Glutamatergic neuron (in vitro differentiated cells): Measurements from ENCODE around the gene SHB. TPM values are rescaled to one million over a fixed set of nuclear protein-coding genes. Genes with fewer than 3 reads are reported as not detected.
A peak's percentile ranks its signal among the peaks of the same experiment; 100 is the strongest.
"Not testable (repeated sequence)": the region's sequence is repeated elsewhere in the genome, so short reads cannot be mapped to it uniquely, and the experiment has no call there.

Experiments
- DNase-seq: peaks from one replicate; pipeline ENCODE4 v3.0.0; 2022
- H3K27ac Mint-ChIP-seq: one replicate; pipeline ENCODE4 v1.8.0; 2020; ENCODE audit warnings: mild to moderate bottlenecking, mixed read lengths, inconsistent platforms; ENCODE audit not compliant: unreplicated experiment
- H3K27me3 Mint-ChIP-seq: one replicate; pipeline ENCODE4 v1.8.0; 2020; ENCODE audit warnings: mild to moderate bottlenecking, moderate library complexity, mixed read lengths, inconsistent platforms; ENCODE audit not compliant: unreplicated experiment
- H3K36me3 Mint-ChIP-seq: one replicate; pipeline ENCODE4 v1.8.0; 2020; ENCODE audit warnings: mild to moderate bottlenecking, mixed read lengths, inconsistent platforms; ENCODE audit not compliant: unreplicated experiment
- H3K4me1 Mint-ChIP-seq: one replicate; pipeline ENCODE4 v1.8.0; 2020; ENCODE audit warnings: mild to moderate bottlenecking, low read depth, mixed read lengths, inconsistent platforms; ENCODE audit not compliant: unreplicated experiment
- H3K4me3 Mint-ChIP-seq: one replicate; pipeline ENCODE4 v1.8.0; 2020; ENCODE audit warnings: mild to moderate bottlenecking, mixed read lengths, inconsistent platforms; ENCODE audit not compliant: unreplicated experiment
- H3K9me3 Mint-ChIP-seq: one replicate; pipeline ENCODE4 v1.8.0; 2020; ENCODE audit warnings: mild to moderate bottlenecking, moderate library complexity, mixed read lengths, inconsistent platforms; ENCODE audit not compliant: unreplicated experiment
- CTCF ChIP-seq: fragments of 200-600 bp; sonication (generic); IDR thresholded peaks from one replicate; pipeline ENCODE4 v1.5.0; 2021; ENCODE audit not compliant: partially characterized antibody, unreplicated experiment
- total RNA-seq: library from RNA; stranded (reverse); fragmentation: NEBNext Ultra II Directional; extraction: Animal tissue kit (Norgen Biotek cat#: 25700); gene quantifications from one replicate; pipeline ENCODE4 v1.2.1, GENCODE V29; 2021; ENCODE audit not compliant: unreplicated experiment

Gene SHB
- total RNA-seq, 1 donor from 2014 or later: 31.7 TPM

- TF ChIP-seq CTCF: no peak
- H3K4me3 Mint-ChIP-seq: no peak overlapping the region
- DNase-seq: no peak
- peaks cover 3% of the 10 kb centered on the region for H3K9me3 Mint-ChIP-seq
- peaks cover 9% of the 10 kb centered on the region for H3K27me3 Mint-ChIP-seq
- no peaks in the 10 kb centered on the region for H3K36me3 Mint-ChIP-seq
- no peak overlapping the region for H3K27ac Mint-ChIP-seq
- peaks cover 7% of the 10 kb centered on the region for H3K4me1 Mint-ChIP-seq
Measured at GRCh38 chr9:37967761-37968080, 101.3 kb downstream of the SHB start.

GRCh38 chr9:37967014-37967760 lies 101.8 kb downstream of the SHB start:
- TF ChIP-seq CTCF: no peak
- no peak for DNase-seq
- Mint-ChIP-seq H3K36me3 (no peaks in the 10 kb centered on the region), H3K27me3 (peaks cover 9% of the 10 kb centered on the region), H3K27ac (no peak overlapping the region), H3K4me1 (peaks cover 7% of the 10 kb centered on the region), H3K9me3 (peaks cover 3% of the 10 kb centered on the region), H3K4me3 (no peak overlapping the region)

- DNase-seq: no peak
- Mint-ChIP-seq H3K4me3 (no peak overlapping the region), H3K9me3 (peaks cover 3% of the 10 kb centered on the region), H3K27ac (peak overlapping the region; percentile 17), H3K27me3 (peaks cover 9% of the 10 kb centered on the region), H3K4me1 (peaks cover 7% of the 10 kb centered on the region), H3K36me3 (no peaks in the 10 kb centered on the region)
- no peak for TF ChIP-seq CTCF
Measured at GRCh38 chr9:37966412-37967013, 102.5 kb downstream of the SHB start.

GRCh38 chr9:37965676-37966345 lies 103.2 kb downstream of the SHB start:
- not testable (repeated sequence) for H3K36me3 Mint-ChIP-seq, H3K4me3 Mint-ChIP-seq, H3K4me1 Mint-ChIP-seq, DNase-seq, H3K27me3 Mint-ChIP-seq, H3K9me3 Mint-ChIP-seq
- peak overlapping the region; percentile 0 for H3K27ac Mint-ChIP-seq

GRCh38 chr9:37965116-37965515 lies 103.9 kb downstream of the SHB start:
- Mint-ChIP-seq H3K4me3 (no peak overlapping the region), H3K4me1 (peaks cover 7% of the 10 kb centered on the region), H3K27ac (no peak overlapping the region), H3K36me3 (no peaks in the 10 kb centered on the region), H3K9me3 (peaks cover 5% of the 10 kb centered on the region), H3K27me3 (peaks cover 9% of the 10 kb centered on the region)
- DNase-seq: no peak
- no peak for TF ChIP-seq CTCF
